ENCODE measurements around the gene RRM2.
A peak's percentile ranks its signal among the peaks of the same experiment; 100 is the strongest.

The RRM2 gene

GRCh38 chr2:10122500-10123280, at the start of gene RRM2:
TSS of gene RRM2 (plus strand) at chr2:10122739. CDS start at chr2:10122799, 60 bp downstream.
- peak within 1 kb of the TSS; percentile 68 for H3K4me3 ChIP-seq (ENCODE audit: low read depth, low read length)
- DNase-seq (ENCODE audit: low read depth) = peak; percentile 65
- no peak for TF ChIP-seq CTCF (IDR thresholded peaks at IDR 0.05; ENCODE audit: control insufficient read depth, extremely low read depth, insufficient read depth)

GRCh38 chr2:10073706-10074105, 48.8 kb upstream of the RRM2 start:
- TF ChIP-seq CTCF (IDR thresholded peaks at IDR 0.05; ENCODE audit: control insufficient read depth, extremely low read depth, insufficient read depth) = no peak
- no peak for DNase-seq (ENCODE audit: low read depth)
- no peak overlapping the region for H3K4me3 ChIP-seq (ENCODE audit: low read depth, low read length)

DNA sequence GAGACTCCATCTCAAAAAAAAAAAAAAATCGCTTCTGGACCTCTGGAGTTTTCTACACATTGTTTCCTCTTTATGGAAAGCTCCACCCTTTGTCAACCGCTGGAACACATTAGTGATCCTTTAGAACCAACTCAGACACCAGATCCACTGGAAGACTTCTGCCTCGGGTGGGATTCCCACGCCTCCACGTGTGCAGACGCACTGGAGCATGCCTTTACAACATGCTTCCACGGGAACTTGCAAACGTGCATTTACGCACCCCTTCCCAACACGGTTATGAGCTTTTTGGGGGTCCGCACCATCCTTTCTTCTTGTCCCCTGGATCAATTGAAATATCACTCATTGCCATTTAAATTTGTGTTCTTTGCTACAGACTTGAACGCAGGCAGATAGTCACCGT, 47.4 kb upstream of the RRM2 start:
- no peak for DNase-seq (ENCODE audit: low read depth)
- no peak overlapping the region for H3K4me3 ChIP-seq (ENCODE audit: low read depth, low read length)
- no peak for TF ChIP-seq CTCF (IDR thresholded peaks at IDR 0.05; ENCODE audit: control insufficient read depth, extremely low read depth, insufficient read depth)

DNA sequence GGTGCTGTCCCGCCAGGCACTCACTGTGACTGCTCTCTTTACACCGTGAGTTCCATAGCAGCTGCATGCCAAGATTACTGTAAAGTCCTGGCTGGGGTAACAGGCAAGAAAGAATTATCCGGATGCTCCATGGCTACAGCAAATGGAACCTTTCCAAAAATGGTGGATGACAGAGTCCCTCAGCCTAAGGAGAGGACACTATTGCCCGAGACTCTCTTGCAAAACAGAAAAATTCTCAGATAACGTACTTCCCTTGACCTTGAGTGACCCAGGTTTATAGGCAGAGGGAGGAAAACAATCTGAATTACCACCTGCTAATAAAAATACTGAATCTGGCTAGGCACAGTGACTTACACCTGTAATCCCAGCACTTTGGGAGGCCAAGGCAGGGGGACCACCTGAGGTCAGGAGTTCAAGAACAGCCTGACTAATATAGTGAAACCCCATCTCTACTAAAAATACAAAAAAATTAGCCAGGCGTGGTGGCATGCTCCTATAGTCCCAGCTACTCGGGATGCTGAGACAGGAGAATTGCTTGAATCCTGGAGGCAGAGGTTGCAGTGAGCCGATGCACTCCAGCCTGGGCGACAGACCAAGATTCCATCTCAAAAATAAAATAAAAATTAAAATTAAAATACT, 46.8 kb upstream of the RRM2 start:
- no peak for TF ChIP-seq CTCF (IDR thresholded peaks at IDR 0.05; ENCODE audit: control insufficient read depth, extremely low read depth, insufficient read depth)
- H3K4me3 ChIP-seq (ENCODE audit: low read depth, low read length) = no peak overlapping the region
- no peak for DNase-seq (ENCODE audit: low read depth)

DNA sequence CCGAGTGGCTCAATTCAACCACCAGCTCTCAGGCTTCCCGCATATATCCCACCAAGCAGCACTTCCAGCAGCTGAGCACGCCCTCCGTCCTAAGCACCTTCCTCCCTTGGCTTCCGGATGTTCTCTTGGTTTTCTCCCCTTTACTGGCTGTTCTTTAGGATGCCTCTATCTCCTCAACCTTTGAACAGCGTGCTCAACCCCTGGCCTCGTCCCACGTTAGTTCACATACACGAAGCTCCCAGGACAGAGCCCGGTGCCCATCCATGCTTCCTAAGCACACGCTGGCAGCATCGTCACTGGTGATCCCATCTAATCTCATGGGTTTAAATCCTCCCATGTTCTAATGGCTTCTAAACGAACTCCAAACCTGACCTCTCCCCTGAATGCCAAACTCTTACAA, 46.0 kb upstream of the RRM2 start:
- TF ChIP-seq CTCF (IDR thresholded peaks at IDR 0.05; ENCODE audit: control insufficient read depth, extremely low read depth, insufficient read depth) = no peak
- no peak for DNase-seq (ENCODE audit: low read depth)
- no peak overlapping the region for H3K4me3 ChIP-seq (ENCODE audit: low read depth, low read length)

- H3K4me3 ChIP-seq (ENCODE audit: low read depth, low read length) = no peak overlapping the region
- DNase-seq (ENCODE audit: low read depth) = no peak
- TF ChIP-seq CTCF (IDR thresholded peaks at IDR 0.05; ENCODE audit: control insufficient read depth, extremely low read depth, insufficient read depth) = no peak
Observed at GRCh38 chr2:10076988-10077527, 45.5 kb upstream of the RRM2 start.
